IgD-negative memory B cell (primary cell): ENCODE measurements around the gene NAT8. TPM values are rescaled to one million over a fixed set of nuclear protein-coding genes. Genes with fewer than 3 reads are reported as not detected.
"Not testable (repeated sequence)": the region's sequence is repeated elsewhere in the genome, so short reads cannot be mapped to it uniquely, and the experiment has no call there.

Experiments
- H3K27ac Mint-ChIP-seq, 3 donors: one replicate each; pipeline ENCODE4 v1.8.0; 2020 to 2022; ENCODE audit warnings: mild to moderate bottlenecking in 3 of 3, mixed read lengths in 3 of 3, moderate library complexity in 1 of 3
- H3K27me3 Mint-ChIP-seq: one replicate; pipeline ENCODE4 v1.8.0; 2021; ENCODE audit warnings: mixed read lengths
- H3K36me3 Mint-ChIP-seq: one replicate; pipeline ENCODE4 v1.8.0; 2020; ENCODE audit warnings: mild to moderate bottlenecking, mixed read lengths
- H3K4me1 Mint-ChIP-seq, 3 donors: one replicate each; pipeline ENCODE4 v1.8.0; 2020 to 2022; ENCODE audit warnings: mixed read lengths in 3 of 3, mild to moderate bottlenecking in 1 of 3
- H3K4me3 Mint-ChIP-seq, 4 donors: one replicate each; pipeline ENCODE4 v1.8.0; 2020 to 2022; ENCODE audit warnings: mild to moderate bottlenecking in 4 of 4, mixed read lengths in 4 of 4, moderate library complexity in 3 of 4
- H3K9me3 Mint-ChIP-seq, 3 donors: one replicate each; pipeline ENCODE4 v1.8.0; 2020 to 2021; ENCODE audit warnings: mixed read lengths in 3 of 3, mild to moderate bottlenecking in 1 of 3
- polyA plus RNA-seq: library from polyadenylated mRNA; unstranded; fragments of 300-500 nt; fragmentation: Illumina TruSeq; gene quantifications from one replicate; pipeline ENCODE4 v1.2.3, GENCODE V29; 2021

NAT8 gene
- polyA plus RNA-seq, 1 donor from 2014 or later = not detected

DNA sequence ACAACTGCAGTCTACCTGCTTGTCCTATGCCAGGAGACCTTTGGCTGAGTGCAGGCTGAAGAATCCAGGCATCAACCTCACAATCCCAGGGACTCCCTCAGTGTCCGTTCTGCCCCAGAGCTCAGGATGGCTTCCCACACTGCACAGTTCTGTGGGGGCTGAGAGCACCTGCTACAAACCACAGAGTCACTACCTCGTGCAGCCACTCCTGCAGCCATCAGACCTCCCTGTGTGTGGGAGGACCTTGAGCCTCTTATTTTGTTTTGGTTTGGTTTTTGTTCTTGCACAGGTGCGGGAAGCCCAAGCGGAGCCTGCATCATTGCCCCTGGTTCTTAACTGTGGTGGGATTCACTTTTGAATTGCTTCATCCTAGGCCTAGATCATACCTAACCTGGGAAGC is 31.0 kb downstream of the NAT8 start:
- H3K27ac Mint-ChIP-seq = no peak overlapping the region
- no peaks in the 10 kb centered on the region for H3K27me3 Mint-ChIP-seq
- no peaks in the 10 kb centered on the region for H3K9me3 Mint-ChIP-seq
- H3K4me3 Mint-ChIP-seq = no peak overlapping the region
- no peaks in the 10 kb centered on the region for H3K4me1 Mint-ChIP-seq
- H3K36me3 Mint-ChIP-seq = peaks cover 4% of the 10 kb centered on the region

- H3K27me3 Mint-ChIP-seq = no peaks in the 10 kb centered on the region
- no peak overlapping the region for H3K4me3 Mint-ChIP-seq
- H3K9me3 Mint-ChIP-seq = no peaks in the 10 kb centered on the region
- H3K27ac Mint-ChIP-seq = no peak overlapping the region
- H3K36me3 Mint-ChIP-seq = peaks cover 7% of the 10 kb centered on the region
- no peaks in the 10 kb centered on the region for H3K4me1 Mint-ChIP-seq
Measured at GRCh38 chr2:73610111-73610510, 32.1 kb downstream of the NAT8 start.

- H3K4me1 Mint-ChIP-seq, H3K27ac Mint-ChIP-seq, H3K36me3 Mint-ChIP-seq, H3K4me3 Mint-ChIP-seq, H3K27me3 Mint-ChIP-seq, H3K9me3 Mint-ChIP-seq: not testable (repeated sequence)
Measured at GRCh38 chr2:73604589-73604988, 37.6 kb downstream of the NAT8 start.

DNA sequence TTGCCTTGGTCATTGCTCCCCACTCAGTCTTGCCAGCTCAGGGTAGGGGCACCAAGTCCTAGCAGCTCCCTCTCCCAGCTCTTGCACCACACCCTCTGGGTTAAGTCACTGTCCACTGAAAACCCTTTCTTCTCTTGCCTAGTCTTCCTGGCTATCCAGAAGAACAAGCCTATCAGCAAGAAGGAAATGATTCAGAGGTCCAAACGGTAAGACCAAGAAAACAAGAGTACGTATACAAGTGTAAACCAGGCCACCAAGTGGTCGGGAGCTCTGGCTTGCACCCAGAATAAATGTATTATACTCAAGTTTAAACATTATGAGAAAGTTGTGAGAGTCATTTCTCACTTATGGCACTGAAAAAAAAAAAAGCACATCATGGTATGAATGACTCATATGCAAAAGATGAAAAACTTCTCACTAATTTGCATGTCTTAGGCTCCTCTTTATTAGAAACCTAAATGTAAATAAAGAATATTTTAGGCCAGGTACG is 39.1 kb downstream of the NAT8 start:
- not testable (repeated sequence) for H3K27ac Mint-ChIP-seq, H3K9me3 Mint-ChIP-seq, H3K4me1 Mint-ChIP-seq, H3K27me3 Mint-ChIP-seq, H3K4me3 Mint-ChIP-seq
- peaks cover 14% of the 10 kb centered on the region for H3K36me3 Mint-ChIP-seq

- Mint-ChIP-seq H3K27ac (no peak overlapping the region), H3K36me3 (peaks cover 15% of the 10 kb centered on the region), H3K4me1 (no peaks in the 10 kb centered on the region), H3K27me3 (no peaks in the 10 kb centered on the region), H3K9me3 (no peaks in the 10 kb centered on the region), H3K4me3 (no peak overlapping the region)
Measured at GRCh38 chr2:73601780-73602179, 40.4 kb downstream of the NAT8 start.

DNA sequence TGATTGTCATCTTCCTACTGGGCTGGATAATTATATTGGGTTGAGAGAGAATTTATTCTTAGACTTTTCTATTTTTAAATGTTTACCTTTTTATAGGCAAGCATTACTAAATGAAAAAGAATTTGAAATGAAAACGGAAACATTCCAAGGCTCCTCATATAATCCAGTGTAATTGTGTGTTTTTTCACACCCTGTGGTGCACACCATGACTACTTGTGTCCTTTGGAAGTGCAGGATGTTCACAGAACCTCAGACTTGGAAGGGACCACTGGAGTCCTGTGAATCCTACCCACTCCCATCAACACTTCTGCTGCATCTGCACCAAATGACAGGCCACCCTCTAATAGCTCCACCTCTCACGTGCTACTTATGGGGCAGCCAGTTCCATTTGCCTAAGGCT is 48.0 kb downstream of the NAT8 start:
- H3K9me3 Mint-ChIP-seq = peaks cover 0 to 4% (median 0%) of the 10 kb centered on the region in 3 donors
- H3K4me3 Mint-ChIP-seq = no peak overlapping the region
- H3K36me3 Mint-ChIP-seq = peaks cover 14% of the 10 kb centered on the region
- H3K4me1 Mint-ChIP-seq = no peaks in the 10 kb centered on the region
- no peaks in the 10 kb centered on the region for H3K27me3 Mint-ChIP-seq
- H3K27ac Mint-ChIP-seq = no peak overlapping the region

- Mint-ChIP-seq H3K4me3 (no peak overlapping the region), H3K9me3 (peaks cover 0 to 4% (median 0%) of the 10 kb centered on the region in 3 donors), H3K27ac (no peak overlapping the region), H3K36me3 (peaks cover 13% of the 10 kb centered on the region), H3K27me3 (no peaks in the 10 kb centered on the region), H3K4me1 (no peaks in the 10 kb centered on the region)
Measured at GRCh38 chr2:73593680-73594079, 48.5 kb downstream of the NAT8 start.

Other genes starting within 250 kb of the NAT8 start
- gene TPRKB, start 94.9 kb upstream of the NAT8 start, polyA plus RNA-seq = 65.9 TPM
- 47.3 TPM for gene DUSP11, start 137.7 kb upstream of the NAT8 start, polyA plus RNA-seq
- gene C2orf78, start 141.8 kb upstream of the NAT8 start, polyA plus RNA-seq = not detected
- gene STAMBP, start 186.5 kb upstream of the NAT8 start, polyA plus RNA-seq = 50.0 TPM